KMS-11 (cell line): Measurements from ENCODE around the gene ECD.

Experiments used
- H2AFZ ChIP-seq: fragments of 200-600 bp; sonication (generic); 2 replicates; pipeline ENCODE4 v1.6.1; 2016; ENCODE audit warnings: antibody characterized with exemption, mixed run types, low read depth
- H3K27ac ChIP-seq: fragments of 200-600 bp; sonication (generic); 2 replicates; pipeline ENCODE4 v1.6.1; 2016; ENCODE audit warnings: mild to moderate bottlenecking, mixed run types
- H3K27me3 ChIP-seq: fragments of 200-600 bp; sonication (generic); 2 replicates; pipeline ENCODE4 v1.6.1; 2017; ENCODE audit warnings: mild to moderate bottlenecking, low read depth, mixed run types, moderate library complexity; ENCODE audit not compliant: insufficient read depth
- H3K36me3 ChIP-seq: fragments of 200-600 bp; sonication (generic); 2 replicates; pipeline ENCODE4 v1.6.1; 2017; ENCODE audit warnings: mild to moderate bottlenecking, mixed run types; ENCODE audit not compliant: insufficient read depth
- H3K4me1 ChIP-seq: fragments of 200-600 bp; sonication (generic); 2 replicates; pipeline ENCODE4 v1.6.1; 2016; ENCODE audit warnings: mild to moderate bottlenecking, low read depth, mixed run types; ENCODE audit not compliant: poor library complexity, severe bottlenecking
- H3K4me2 ChIP-seq: fragments of 200-600 bp; sonication (generic); 2 replicates; pipeline ENCODE4 v1.7.0; 2016; ENCODE audit warnings: mild to moderate bottlenecking, mixed run types
- H3K4me3 ChIP-seq: fragments of 200-600 bp; sonication (generic); IDR thresholded peaks from 2 replicates; pipeline ENCODE4 v1.6.1; 2017; ENCODE audit warnings: low read depth, low read length, mixed read lengths; ENCODE audit not compliant: insufficient read depth
- H3K79me2 ChIP-seq: fragments of 200-600 bp; sonication (generic); 2 replicates; pipeline ENCODE4 v1.6.1; 2016; ENCODE audit warnings: low read depth, mixed run types; ENCODE audit not compliant: insufficient read depth
- H3K9ac ChIP-seq: fragments of 200-600 bp; sonication (generic); 2 replicates; pipeline ENCODE4 v1.6.1; 2016; ENCODE audit warnings: mild to moderate bottlenecking, mixed run types
- H4K20me1 ChIP-seq: fragments of 200-600 bp; sonication (generic); 2 replicates; pipeline ENCODE4 v1.6.1; 2016; ENCODE audit warnings: mild to moderate bottlenecking, mixed run types; ENCODE audit not compliant: insufficient read depth
- TF ChIP-seq, protein P1 (sequence below): fragments of 200-600 bp; sonication (generic); conservative IDR thresholded peaks from 2 replicates; pipeline ENCODE4 v1.6.1; 2017; ENCODE audit warnings: low read depth, mild to moderate bottlenecking, antibody characterized with exemption, low read length, moderate library complexity, mixed read lengths

The ECD gene

GRCh38 chr10:73084209-73084608 is 83.6 kb downstream of the ECD start:
- TF ChIP-seq, protein P1, sequence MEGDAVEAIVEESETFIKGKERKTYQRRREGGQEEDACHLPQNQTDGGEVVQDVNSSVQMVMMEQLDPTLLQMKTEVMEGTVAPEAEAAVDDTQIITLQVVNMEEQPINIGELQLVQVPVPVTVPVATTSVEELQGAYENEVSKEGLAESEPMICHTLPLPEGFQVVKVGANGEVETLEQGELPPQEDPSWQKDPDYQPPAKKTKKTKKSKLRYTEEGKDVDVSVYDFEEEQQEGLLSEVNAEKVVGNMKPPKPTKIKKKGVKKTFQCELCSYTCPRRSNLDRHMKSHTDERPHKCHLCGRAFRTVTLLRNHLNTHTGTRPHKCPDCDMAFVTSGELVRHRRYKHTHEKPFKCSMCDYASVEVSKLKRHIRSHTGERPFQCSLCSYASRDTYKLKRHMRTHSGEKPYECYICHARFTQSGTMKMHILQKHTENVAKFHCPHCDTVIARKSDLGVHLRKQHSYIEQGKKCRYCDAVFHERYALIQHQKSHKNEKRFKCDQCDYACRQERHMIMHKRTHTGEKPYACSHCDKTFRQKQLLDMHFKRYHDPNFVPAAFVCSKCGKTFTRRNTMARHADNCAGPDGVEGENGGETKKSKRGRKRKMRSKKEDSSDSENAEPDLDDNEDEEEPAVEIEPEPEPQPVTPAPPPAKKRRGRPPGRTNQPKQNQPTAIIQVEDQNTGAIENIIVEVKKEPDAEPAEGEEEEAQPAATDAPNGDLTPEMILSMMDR, result no peak
- H3K27me3 ChIP-seq, result no peaks in the 10 kb centered on the region

More at GRCh38 chr10:73084209-73084608, 83.6 kb downstream of the ECD start:
- Histone ChIP-seq H3K4me2 (no peak overlapping the region), H3K27ac (no peak overlapping the region), H3K4me1 (peaks cover 11% of the 10 kb centered on the region), H3K4me3 (no peak overlapping the region), H3K36me3 (no peaks in the 10 kb centered on the region), H3K79me2 (no peaks in the 10 kb centered on the region), H4K20me1 (no peaks in the 10 kb centered on the region), H3K9ac (no peak overlapping the region), H2AFZ (no peak overlapping the region)
